ENCODE measurements around the gene MYO7A. TPM values are rescaled to one million over a fixed set of nuclear protein-coding genes. Genes with fewer than 3 reads are reported as not detected.

The MYO7A gene
- total RNA-seq, 2 donors from 2014 or later, result 3.1 to 102 TPM

DNA sequence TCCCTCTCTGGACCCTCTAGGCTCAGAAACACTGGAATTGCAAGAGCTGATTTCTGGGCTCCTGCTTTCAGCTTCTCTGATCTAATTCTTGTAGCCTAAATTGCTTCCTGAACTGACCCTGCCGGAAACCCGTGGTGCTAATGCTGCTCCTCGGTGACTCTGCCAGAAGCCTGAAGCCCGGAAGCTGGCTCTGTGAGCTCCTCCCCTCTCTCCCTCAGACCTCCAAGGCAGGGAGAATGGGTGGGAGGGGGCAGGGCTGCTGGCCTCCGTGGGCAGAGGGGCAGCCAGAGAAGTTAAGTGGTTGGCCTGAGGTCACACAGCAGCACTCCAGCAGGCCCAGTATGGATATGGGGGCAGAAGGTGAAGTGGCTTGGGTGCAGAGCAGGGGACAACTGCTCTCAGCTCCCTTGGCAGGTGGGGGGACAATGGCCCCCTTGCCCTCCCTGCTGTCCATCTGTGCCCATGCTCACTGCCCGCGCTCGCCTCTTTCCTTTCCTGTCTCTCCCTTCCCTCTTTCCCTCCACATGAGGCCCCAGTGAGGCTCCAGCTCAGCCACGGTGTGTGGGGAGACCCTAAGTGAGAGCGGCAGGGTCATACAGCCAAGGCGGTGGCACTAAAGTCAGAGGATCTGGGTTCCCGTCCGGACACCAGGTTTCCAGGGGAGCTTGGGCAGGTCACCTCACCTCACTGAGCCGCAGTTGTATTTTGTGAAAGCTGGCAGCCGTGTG lies 45.0 kb upstream of the MYO7A start:
- no peak for DNase-seq (ENCODE audit: low spot score)
- no peak overlapping the region for H3K4me3 ChIP-seq
- H3K4me1 ChIP-seq (replicated peaks), result peaks cover under 1% of the 10 kb centered on the region

DNA sequence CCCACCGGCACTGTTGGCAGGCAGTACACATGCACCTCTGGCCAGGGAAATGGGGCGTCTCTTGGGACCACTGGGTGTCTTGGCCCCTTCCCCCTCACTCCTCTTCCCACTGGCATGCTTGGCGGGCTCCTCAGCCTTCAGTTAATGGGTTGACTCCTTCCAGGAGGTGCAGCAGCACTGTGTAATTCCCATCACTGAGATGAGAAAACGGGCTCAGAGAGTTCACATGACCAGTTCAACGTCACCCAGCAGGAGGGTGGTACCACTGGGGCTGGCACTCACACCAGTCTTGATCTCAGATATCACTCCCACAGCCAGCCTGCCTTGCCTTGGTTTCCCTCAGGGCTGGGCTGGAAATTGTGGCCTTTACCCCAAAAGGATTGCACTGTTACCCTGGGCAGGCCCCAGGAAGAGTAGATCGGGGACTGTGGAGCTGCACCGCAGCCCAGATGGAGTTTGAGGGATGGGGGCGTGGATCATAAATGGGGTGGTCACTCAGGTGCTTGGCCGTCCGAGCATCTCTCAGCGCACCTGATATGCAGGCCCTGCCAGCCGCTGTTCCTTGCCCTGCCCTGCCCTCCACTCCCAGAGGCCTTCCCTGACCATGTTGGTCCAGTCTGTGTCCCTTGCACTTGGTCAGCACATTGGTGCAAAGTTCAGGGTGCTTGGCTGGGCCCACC lies 44.3 kb upstream of the MYO7A start:
- no peak for TF ChIP-seq POLR2AphosphoS5 (IDR thresholded peaks at IDR 0.05)
- TF ChIP-seq, protein P1, sequence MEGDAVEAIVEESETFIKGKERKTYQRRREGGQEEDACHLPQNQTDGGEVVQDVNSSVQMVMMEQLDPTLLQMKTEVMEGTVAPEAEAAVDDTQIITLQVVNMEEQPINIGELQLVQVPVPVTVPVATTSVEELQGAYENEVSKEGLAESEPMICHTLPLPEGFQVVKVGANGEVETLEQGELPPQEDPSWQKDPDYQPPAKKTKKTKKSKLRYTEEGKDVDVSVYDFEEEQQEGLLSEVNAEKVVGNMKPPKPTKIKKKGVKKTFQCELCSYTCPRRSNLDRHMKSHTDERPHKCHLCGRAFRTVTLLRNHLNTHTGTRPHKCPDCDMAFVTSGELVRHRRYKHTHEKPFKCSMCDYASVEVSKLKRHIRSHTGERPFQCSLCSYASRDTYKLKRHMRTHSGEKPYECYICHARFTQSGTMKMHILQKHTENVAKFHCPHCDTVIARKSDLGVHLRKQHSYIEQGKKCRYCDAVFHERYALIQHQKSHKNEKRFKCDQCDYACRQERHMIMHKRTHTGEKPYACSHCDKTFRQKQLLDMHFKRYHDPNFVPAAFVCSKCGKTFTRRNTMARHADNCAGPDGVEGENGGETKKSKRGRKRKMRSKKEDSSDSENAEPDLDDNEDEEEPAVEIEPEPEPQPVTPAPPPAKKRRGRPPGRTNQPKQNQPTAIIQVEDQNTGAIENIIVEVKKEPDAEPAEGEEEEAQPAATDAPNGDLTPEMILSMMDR (IDR thresholded peaks at IDR 0.05), result no peak
- no peak for TF ChIP-seq POLR2A (IDR thresholded peaks at IDR 0.05)
- 93% methylated on average over 12 of the region's 12 CpGs for WGBS
- no peaks in the 10 kb centered on the region for H3K9me3 ChIP-seq
- intact Hi-C loops (cut with DNase I), result no loop called here
- peaks cover 3% of the 10 kb centered on the region for H3K4me1 ChIP-seq (replicated peaks)
- no peak for DNase-seq (ENCODE audit: low spot score)
- no peaks in the 10 kb centered on the region for H3K27me3 ChIP-seq (replicated peaks; ENCODE audit: insufficient read depth)
- H3K36me3 ChIP-seq, result no peaks in the 10 kb centered on the region
- H3K4me3 ChIP-seq, result no peak overlapping the region
- no peak overlapping the region for H3K27ac ChIP-seq

More for the DNA sequence above, 45.0 kb upstream of the MYO7A start:
- H3K9me3 ChIP-seq, result no peaks in the 10 kb centered on the region
- WGBS, result 77% methylated on average over 15 of the region's 15 CpGs
- H3K36me3 ChIP-seq, result no peaks in the 10 kb centered on the region
- H3K27ac ChIP-seq, result peak overlapping the region in 1 of 2 donors; percentile 19
- H3K27me3 ChIP-seq (replicated peaks; ENCODE audit: insufficient read depth), result no peaks in the 10 kb centered on the region
- TF ChIP-seq, protein P1 (IDR thresholded peaks at IDR 0.05), result no peak
- no peak for TF ChIP-seq POLR2A (IDR thresholded peaks at IDR 0.05)
- TF ChIP-seq POLR2AphosphoS5 (IDR thresholded peaks at IDR 0.05), result no peak
- intact Hi-C loops (cut with DNase I), result no loop called here

DNA sequence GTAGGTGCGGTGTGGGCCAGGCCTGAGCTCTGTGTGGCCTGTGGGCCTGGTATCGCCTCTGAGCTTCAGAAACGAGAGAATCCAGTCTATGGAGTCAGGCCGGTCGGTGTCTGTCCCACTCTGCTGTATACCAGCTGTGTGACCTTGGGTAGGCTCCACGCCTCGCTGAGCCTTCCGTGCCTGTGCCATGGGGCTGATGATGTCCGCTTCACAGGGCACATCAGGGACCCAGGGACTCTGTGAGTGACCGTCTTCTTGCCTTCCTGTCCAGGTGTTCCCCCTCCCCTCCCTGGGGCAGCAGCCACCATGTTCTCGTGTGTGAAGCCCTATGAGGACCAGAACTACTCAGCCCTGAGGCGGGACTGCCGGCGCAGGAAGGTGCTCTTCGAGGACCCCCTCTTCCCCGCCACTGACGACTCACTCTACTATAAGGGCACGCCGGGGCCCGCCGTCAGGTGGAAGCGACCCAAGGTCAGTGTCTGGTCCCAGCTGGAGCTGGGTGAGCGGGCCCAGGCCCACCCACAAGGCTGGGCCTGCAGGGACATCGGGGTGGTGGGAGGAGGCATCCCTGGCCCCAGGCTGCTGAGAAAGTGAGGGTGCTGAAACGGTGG lies 43.4 kb upstream of the MYO7A start:
- Histone ChIP-seq H3K4me1 (replicated peaks) (peaks cover 10% of the 10 kb centered on the region), H3K27ac (no peak overlapping the region), H3K9me3 (no peaks in the 10 kb centered on the region), H3K36me3 (no peaks in the 10 kb centered on the region), H3K27me3 (replicated peaks; ENCODE audit: insufficient read depth) (no peaks in the 10 kb centered on the region), H3K4me3 (no peak overlapping the region)
- TF ChIP-seq POLR2AphosphoS5 (IDR thresholded peaks at IDR 0.05) (no peak), POLR2A (IDR thresholded peaks at IDR 0.05) (no peak)
- TF ChIP-seq, protein P1 (IDR thresholded peaks at IDR 0.05), result no peak
- intact Hi-C loops (cut with DNase I), result no loop called here
- 88% methylated on average over 25 of the region's 25 CpGs for WGBS
- no peak for DNase-seq (ENCODE audit: low spot score)

DNA sequence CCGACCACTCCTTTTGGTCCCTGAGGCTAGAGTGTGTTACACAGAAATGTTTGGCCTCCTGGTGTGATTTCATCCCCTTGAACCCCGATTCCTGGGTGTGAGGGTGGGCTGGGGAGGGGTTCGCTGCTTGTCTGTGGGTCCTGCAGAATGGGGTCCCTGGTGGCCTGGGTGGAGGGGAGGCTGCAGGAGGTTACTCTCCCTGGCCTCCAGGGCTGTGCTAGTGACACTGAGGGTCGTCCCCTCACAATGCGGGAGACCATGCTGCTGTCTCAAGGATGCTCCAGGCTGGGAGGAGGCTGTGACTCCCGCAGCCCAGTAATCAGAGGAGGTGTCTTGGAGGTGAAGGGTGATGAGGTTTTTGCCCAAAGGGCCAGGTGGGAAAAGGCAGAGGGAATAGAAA lies 42.4 kb upstream of the MYO7A start:
- Histone ChIP-seq H3K9me3 (no peaks in the 10 kb centered on the region), H3K4me3 (no peak overlapping the region), H3K27me3 (replicated peaks; ENCODE audit: insufficient read depth) (no peaks in the 10 kb centered on the region), H3K4me1 (replicated peaks) (peaks cover 10% of the 10 kb centered on the region), H3K36me3 (no peaks in the 10 kb centered on the region), H3K27ac (no peak overlapping the region)
- no peak for DNase-seq (ENCODE audit: low spot score)
- intact Hi-C loops (cut with DNase I), result no loop called here
- 92% methylated on average over 6 of the region's 6 CpGs for WGBS
- no peak for TF ChIP-seq POLR2A (IDR thresholded peaks at IDR 0.05)
- TF ChIP-seq, protein P1 (IDR thresholded peaks at IDR 0.05), result no peak
- no peak for TF ChIP-seq POLR2AphosphoS5 (IDR thresholded peaks at IDR 0.05)
